Ascending aorta (tissue), 2 donors: ENCODE results near the gene NR1I2. TPM values are rescaled to one million over a fixed set of nuclear protein-coding genes. Genes with fewer than 3 reads are reported as not detected.

Experiments used
- DNase-seq, 2 donors: peaks; one replicate each; pipeline ENCODE4 v3.0.0-alpha.2; 2019; ENCODE audit warnings: low spot score in 2 of 2
- H3K27ac ChIP-seq, 2 donors: fragments of 200-600 bp; sonication (generic); one replicate each; pipeline ENCODE4 v1.5.1; 2016 to 2017; ENCODE audit warnings: mild to moderate bottlenecking in 1 of 2
- H3K27me3 ChIP-seq: fragments of 200-600 bp; sonication (generic); one replicate; pipeline ENCODE4 v1.5.1; 2017
- H3K36me3 ChIP-seq, 2 donors: fragments of 200-600 bp; sonication (generic); one replicate each; pipeline ENCODE4 v1.5.1; 2016
- H3K4me1 ChIP-seq, 2 donors: fragments of 200-600 bp; sonication (generic); one replicate each; pipeline ENCODE4 v1.5.1; 2016 to 2017; ENCODE audit warnings: mild to moderate bottlenecking in 1 of 2
- H3K4me3 ChIP-seq, 2 donors: fragments of 200-600 bp; sonication (generic); one replicate each; pipeline ENCODE4 v1.5.1; 2016 to 2017; ENCODE audit warnings: mild to moderate bottlenecking in 1 of 2
- H3K9me3 ChIP-seq, 2 donors: fragments of 200-600 bp; sonication (generic); one replicate each; pipeline ENCODE4 v1.5.1; 2016
- intact Hi-C: fragments of 100-400 bp; cut with DNase I; formaldehyde crosslinking; loops from one replicate; pipeline ENCODE4 v1.15.1; 2023
- total RNA-seq: library from RNA; depleted of rRNA; stranded (reverse); fragments of >200 nt; gene quantifications from one replicate; pipeline ENCODE4 v1.1.0, GENCODE V29; 2016
- TF ChIP-seq, protein P1 (sequence below), 3 experiments: fragments of 200-600 bp in 2 of 3; fragments of 450-650 bp in 1 of 3; sonication (generic) in 2 of 3; IDR thresholded peaks; one replicate each; pipeline ENCODE4 v1.5.1; 2016 to 2019; ENCODE audit warnings: antibody characterized with exemption in 3 of 3, mild to moderate bottlenecking in 1 of 3, moderate library complexity in 1 of 3

The NR1I2 gene
- total RNA-seq, result not detected

- H3K36me3 ChIP-seq, result no peaks in the 10 kb centered on the region
- H3K27me3 ChIP-seq, result no peaks in the 10 kb centered on the region
- no peak within 1 kb of the TSS for H3K27ac ChIP-seq
- no peak for DNase-seq
- TF ChIP-seq, protein P1, sequence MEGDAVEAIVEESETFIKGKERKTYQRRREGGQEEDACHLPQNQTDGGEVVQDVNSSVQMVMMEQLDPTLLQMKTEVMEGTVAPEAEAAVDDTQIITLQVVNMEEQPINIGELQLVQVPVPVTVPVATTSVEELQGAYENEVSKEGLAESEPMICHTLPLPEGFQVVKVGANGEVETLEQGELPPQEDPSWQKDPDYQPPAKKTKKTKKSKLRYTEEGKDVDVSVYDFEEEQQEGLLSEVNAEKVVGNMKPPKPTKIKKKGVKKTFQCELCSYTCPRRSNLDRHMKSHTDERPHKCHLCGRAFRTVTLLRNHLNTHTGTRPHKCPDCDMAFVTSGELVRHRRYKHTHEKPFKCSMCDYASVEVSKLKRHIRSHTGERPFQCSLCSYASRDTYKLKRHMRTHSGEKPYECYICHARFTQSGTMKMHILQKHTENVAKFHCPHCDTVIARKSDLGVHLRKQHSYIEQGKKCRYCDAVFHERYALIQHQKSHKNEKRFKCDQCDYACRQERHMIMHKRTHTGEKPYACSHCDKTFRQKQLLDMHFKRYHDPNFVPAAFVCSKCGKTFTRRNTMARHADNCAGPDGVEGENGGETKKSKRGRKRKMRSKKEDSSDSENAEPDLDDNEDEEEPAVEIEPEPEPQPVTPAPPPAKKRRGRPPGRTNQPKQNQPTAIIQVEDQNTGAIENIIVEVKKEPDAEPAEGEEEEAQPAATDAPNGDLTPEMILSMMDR (IDR thresholded peaks at IDR 0.05), result no peak
- intact Hi-C loops, result no loop called here
- H3K4me3 ChIP-seq, result no peak within 1 kb of the TSS
- H3K9me3 ChIP-seq, result peaks cover 0 to under 1% of the 10 kb centered on the region in 2 donors
- no peaks in the 10 kb centered on the region for H3K4me1 ChIP-seq
These were observed at the start of gene NR1I2 for GRCh38 chr3:119781330-119782198. TSS of gene NR1I2 (plus strand) at chr3:119782101.

DNA sequence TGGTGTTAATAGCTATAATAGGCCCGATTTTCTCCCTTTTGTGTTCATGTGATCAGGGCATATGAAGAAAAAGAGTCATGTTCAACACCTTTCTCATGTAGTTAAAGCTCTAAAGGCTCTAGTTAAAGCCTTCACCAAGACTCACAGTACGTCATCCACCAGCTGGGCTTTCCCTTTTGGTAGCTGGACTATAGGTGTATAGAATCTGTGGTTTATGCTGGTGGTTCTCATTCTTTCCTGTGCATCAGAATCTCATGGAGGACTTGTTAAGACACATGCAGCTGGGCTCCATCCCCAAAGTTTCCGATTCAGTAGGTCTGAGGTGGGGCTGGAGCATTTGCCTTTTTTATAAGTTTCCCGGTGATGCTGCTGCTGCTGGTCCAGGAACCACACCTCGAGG, 48.1 kb upstream of the NR1I2 start:
- Histone ChIP-seq H3K27ac (no peak overlapping the region), H3K4me1 (no peaks in the 10 kb centered on the region), H3K27me3 (no peaks in the 10 kb centered on the region), H3K9me3 (no peaks in the 10 kb centered on the region), H3K36me3 (peaks cover 0 to 8% of the 10 kb centered on the region in 2 donors), H3K4me3 (no peak overlapping the region)
- no peak for DNase-seq
- intact Hi-C loops, result no loop called here
- TF ChIP-seq, protein P1 (IDR thresholded peaks at IDR 0.05), result no peak

- H3K4me3 ChIP-seq, result no peak overlapping the region
- no peaks in the 10 kb centered on the region for H3K9me3 ChIP-seq
- no peak overlapping the region for H3K27ac ChIP-seq
- peaks cover 0 to 8% of the 10 kb centered on the region in 2 donors for H3K36me3 ChIP-seq
- intact Hi-C loops, result no loop called here
- no peaks in the 10 kb centered on the region for H3K4me1 ChIP-seq
- H3K27me3 ChIP-seq, result no peaks in the 10 kb centered on the region
- TF ChIP-seq, protein P1 (IDR thresholded peaks at IDR 0.05), result no peak
- DNase-seq, result no peak
These were observed 43.2 kb upstream of the NR1I2 start for GRCh38 chr3:119738741-119739140.

DNA sequence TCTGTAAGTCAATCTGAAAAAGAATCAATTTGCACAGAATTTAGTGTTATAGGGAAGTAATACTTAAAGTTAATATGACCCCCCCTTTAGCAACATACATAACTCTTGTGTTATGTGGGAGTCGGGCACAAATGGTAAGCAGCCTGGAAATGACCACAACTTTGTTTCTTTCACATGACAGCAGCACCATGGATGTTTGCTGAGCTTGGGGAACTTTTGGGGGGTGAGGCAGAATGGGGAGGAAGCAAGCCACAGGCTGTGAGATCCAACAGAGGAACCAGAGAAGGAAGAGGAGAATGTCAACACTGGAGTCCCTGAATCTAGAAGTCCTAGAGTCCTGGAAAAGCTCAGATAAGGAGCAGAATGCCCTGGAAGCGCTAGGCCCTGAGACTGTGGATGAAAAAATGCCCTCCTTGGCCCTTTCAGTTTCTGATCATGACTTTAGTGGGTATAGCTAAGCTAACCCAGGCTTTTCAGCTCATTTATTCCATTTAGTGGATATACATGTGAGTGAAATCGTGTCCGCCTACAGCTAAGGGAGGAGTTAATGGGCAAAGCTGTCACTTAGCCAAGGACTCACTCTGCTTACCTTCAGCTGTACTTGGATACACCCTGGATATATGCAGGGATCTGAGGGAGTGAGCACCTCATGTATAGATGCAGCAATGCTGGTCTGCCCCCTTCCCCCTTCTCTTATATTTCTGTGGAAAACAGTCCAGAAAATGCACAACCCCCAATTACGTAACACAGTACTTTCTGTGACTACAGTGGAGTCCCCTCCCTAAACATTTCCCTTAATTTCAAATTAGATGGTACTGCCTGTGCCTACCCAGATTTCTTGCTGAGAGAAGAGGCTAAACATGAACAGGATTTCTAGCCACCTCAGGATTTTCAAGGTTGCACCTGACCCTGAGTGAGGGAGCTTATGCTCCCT, 40.0 kb upstream of the NR1I2 start:
- no peak for DNase-seq
- H3K4me1 ChIP-seq, result no peaks in the 10 kb centered on the region
- no peaks in the 10 kb centered on the region for H3K27me3 ChIP-seq
- H3K4me3 ChIP-seq, result no peak overlapping the region
- TF ChIP-seq, protein P1 (IDR thresholded peaks at IDR 0.05), result no peak
- no peak overlapping the region for H3K27ac ChIP-seq
- no peaks in the 10 kb centered on the region for H3K9me3 ChIP-seq
- intact Hi-C loops, result no loop called here
- H3K36me3 ChIP-seq, result peaks cover 0 to 12% of the 10 kb centered on the region in 2 donors

GRCh38 chr3:119743921-119744320, 38.0 kb upstream of the NR1I2 start:
- Histone ChIP-seq H3K9me3 (no peaks in the 10 kb centered on the region), H3K4me3 (no peak overlapping the region), H3K27me3 (no peaks in the 10 kb centered on the region), H3K36me3 (peaks cover 0 to 9% of the 10 kb centered on the region in 2 donors), H3K27ac (no peak overlapping the region), H3K4me1 (no peaks in the 10 kb centered on the region)
- TF ChIP-seq, protein P1 (IDR thresholded peaks at IDR 0.05), result no peak
- intact Hi-C loops, result no loop called here
- no peak for DNase-seq
